HepG2 (cell line): ENCODE results near the gene KBTBD3. TPM values are rescaled to one million over a fixed set of nuclear protein-coding genes. Genes with fewer than 3 reads are reported as not detected.

Experiments
- ATAC-seq: fragments of 200-7000 bp; cut with Tn5 transposase; 3 replicates; pipeline ENCODE4 v1.9.1; 2020; ENCODE audit warnings: mild to moderate bottlenecking, moderate library complexity
- BruUV-seq: library from RNA; stranded (reverse); fragments of 400-500 nt; replicated peaks from 2 replicates; lab custom pipeline; 2021; lab: Mats Ljungman, UMichigan
- CTCF ChIA-PET: fragments of 300-600 bp; formaldehyde crosslinking; extraction: SDS; loops from one replicate; lab custom pipeline; 2021; ENCODE audit warnings: low total read pairs, inconsistent platforms, low intra/inter-chr PET ratio; lab: Yijun Ruan, JAX
- POLR2A ChIA-PET: fragments of 350-600 bp; sonication (Branson Sonifier 250); formaldehyde crosslinking; loops from one replicate; lab custom pipeline; 2020; ENCODE audit warnings: antibody characterized with exemption, inconsistent platforms; lab: Yijun Ruan, JAX
- DNase-seq: peaks from one replicate; pipeline ENCODE4 v3.0.0-alpha.2; 2015; ENCODE audit warnings: low spot score
- FAIRE-seq: peaks from 3 replicates; lab custom pipeline; 2011; peaks lifted over from hg19 to GRCh38; lab: Jason Lieb, UNC
- H2AFZ ChIP-seq: one replicate; pipeline ENCODE4 v1.6.1; 2011; ENCODE audit warnings: low read length, inconsistent platforms
- H3K27ac ChIP-seq: fragments of 300-600 bp; 3 replicates; pipeline ENCODE4 v1.8.0; 2011; ENCODE audit warnings: mixed run types, mild to moderate bottlenecking, mixed read lengths, low read length, inconsistent platforms; ENCODE audit not compliant: insufficient read depth; ENCODE audit errors: extremely low read length
- H3K27me3 ChIP-seq, 2 experiments: fragments of 200-600 bp in 1 of 2; 2 replicates in 1 of 2; 3 replicates in 1 of 2; pipeline versions ENCODE4 v1.6.0 to v1.8.0; 2011; ENCODE audit warnings: low read length in 2 of 2, mild to moderate bottlenecking in 2 of 2, moderate library complexity in 2 of 2, inconsistent platforms in 1 of 2; ENCODE audit not compliant: insufficient read depth in 2 of 2, control insufficient read depth in 1 of 2
- H3K36me3 ChIP-seq, 2 experiments: fragments of 200-600 bp in 1 of 2; replicated peaks in 1 of 2; 2 replicates in 1 of 2; 3 replicates in 1 of 2; pipeline versions ENCODE4 v1.5.1 to v1.8.0; 2011; ENCODE audit warnings: low read length in 2 of 2, inconsistent platforms in 1 of 2; ENCODE audit not compliant: insufficient read depth in 2 of 2, control insufficient read depth in 1 of 2
- H3K4me1 ChIP-seq: 2 replicates; pipeline ENCODE4 v1.5.1; 2012; ENCODE audit warnings: low read length, inconsistent platforms; ENCODE audit not compliant: insufficient read depth
- H3K4me2 ChIP-seq: 2 replicates; pipeline ENCODE4 v1.6.0; 2011; ENCODE audit warnings: low read depth, low read length, inconsistent platforms
- H3K4me3 ChIP-seq, 3 experiments: fragments of 200-600 bp in 1 of 3; sonication (generic), shearing (Covaris generic) in 1 of 3; replicated peaks in 1 of 3; 2 replicates each; pipeline ENCODE4 v1.5.1; 2011 to 2016; ENCODE audit warnings: low read length in 3 of 3, inconsistent platforms in 2 of 3, low read depth in 2 of 3, mild to moderate bottlenecking in 2 of 3, control low read depth in 1 of 3, mixed read lengths in 1 of 3; ENCODE audit not compliant: insufficient read depth in 1 of 3
- H3K79me2 ChIP-seq: one replicate; pipeline ENCODE4 v1.6.1; 2011; ENCODE audit warnings: low read length, inconsistent platforms; ENCODE audit not compliant: insufficient read depth
- H3K9ac ChIP-seq: 2 replicates; pipeline ENCODE4 v1.6.0; 2011; ENCODE audit warnings: mild to moderate bottlenecking, low read depth, low read length, inconsistent platforms; ENCODE audit not compliant: insufficient read depth
- H3K9me3 ChIP-seq: 2 replicates; pipeline ENCODE4 v1.5.1; 2012; ENCODE audit warnings: mild to moderate bottlenecking, low read length
- H4K20me1 ChIP-seq: 2 replicates; pipeline ENCODE4 v1.6.0; 2011; ENCODE audit warnings: inconsistent platforms, mild to moderate bottlenecking, low read length, moderate library complexity; ENCODE audit not compliant: insufficient read depth
- ATF7 ChIP-seq, 2 experiments: fragments of 450-650 bp in 1 of 2; sonication (generic) in 1 of 2; formaldehyde crosslinking in 1 of 2; IDR thresholded peaks; 2 replicates each; pipeline versions ENCODE4 v1.4.0 to v1.6.1; 2016 to 2020; ENCODE audit warnings: antibody characterized with exemption in 1 of 2, mild to moderate bottlenecking in 1 of 2, missing genetic modification reagents in 1 of 2
- ELF3 ChIP-seq: IDR thresholded peaks from 2 replicates; pipeline ENCODE4 v1.6.1; 2016; ENCODE audit warnings: missing genetic modification reagents, missing compliant biosample characterization
- FLYWCH1 ChIP-seq: sonication (generic); formaldehyde crosslinking; IDR thresholded peaks from 2 replicates; pipeline ENCODE4 v1.8.1; 2023; ENCODE audit warnings: mild to moderate bottlenecking, missing genetic modification reagents
- FOXK1 ChIP-seq: sonication (generic); formaldehyde crosslinking; IDR thresholded peaks from 2 replicates; pipeline ENCODE4 v1.4.0; 2020; ENCODE audit warnings: low read depth, missing genetic modification reagents, borderline replicate concordance
- HHEX ChIP-seq: IDR thresholded peaks from 2 replicates; pipeline ENCODE4 v1.6.1; 2016; ENCODE audit warnings: control low read depth
- KLF9 ChIP-seq: IDR thresholded peaks from 2 replicates; pipeline ENCODE4 v1.6.1; 2016; ENCODE audit warnings: low read depth
- MBD4 ChIP-seq: IDR thresholded peaks from 2 replicates; pipeline ENCODE4 v1.6.1; 2012; ENCODE audit warnings: low read length, inconsistent platforms, borderline replicate concordance
- NFATC3 ChIP-seq: sonication (generic); formaldehyde crosslinking; IDR thresholded peaks from 2 replicates; pipeline ENCODE4 v1.5.1; 2020; ENCODE audit warnings: mild to moderate bottlenecking, missing genetic modification reagents
- NFKB2 ChIP-seq: sonication (generic); formaldehyde crosslinking; IDR thresholded peaks from 2 replicates; pipeline ENCODE4 v1.4.0; 2020; ENCODE audit warnings: missing genetic modification reagents, borderline replicate concordance
- PCBP1 ChIP-seq: fragments of 200-400 bp; formaldehyde crosslinking; IDR thresholded peaks from 2 replicates; pipeline ENCODE4 v1.6.1; 2017; ENCODE audit warnings: mild to moderate bottlenecking, low read depth, low read length, borderline replicate concordance
- PCBP2 ChIP-seq: fragments of 200-400 bp; formaldehyde crosslinking; optimal IDR thresholded peaks from 2 replicates; pipeline ENCODE3; 2018; ENCODE audit warnings: low read length, low read depth; ENCODE audit not compliant: poor library complexity, severe bottlenecking
- SCMH1 ChIP-seq: sonication (generic); formaldehyde crosslinking; IDR thresholded peaks from 2 replicates; pipeline ENCODE4 v1.9.0; 2021; ENCODE audit warnings: missing genetic modification reagents, mild to moderate bottlenecking, borderline replicate concordance
- ZFP36 ChIP-seq: fragments of 150-350 bp; IDR thresholded peaks from 2 replicates; pipeline ENCODE4 v1.6.1; 2018; ENCODE audit warnings: borderline replicate concordance, low read length, low read depth; ENCODE audit not compliant: partially characterized antibody
- ZNF124 ChIP-seq: sonication (generic); formaldehyde crosslinking; IDR thresholded peaks from 2 replicates; pipeline ENCODE4 v1.4.0; 2020; ENCODE audit warnings: missing genetic modification reagents
- ZNF232 ChIP-seq: sonication (generic); formaldehyde crosslinking; IDR thresholded peaks from 2 replicates; pipeline ENCODE4 v1.4.0; 2020; ENCODE audit warnings: missing genetic modification reagents, borderline replicate concordance
- ZNF720 ChIP-seq: sonication (generic); formaldehyde crosslinking; IDR thresholded peaks from 2 replicates; pipeline ENCODE4 v1.4.0; 2020; ENCODE audit warnings: missing genetic modification reagents
- ZNF746 ChIP-seq: sonication (generic); formaldehyde crosslinking; IDR thresholded peaks from 2 replicates; pipeline ENCODE4 v1.8.0; 2022; ENCODE audit warnings: mild to moderate bottlenecking, missing genetic modification reagents
- ZNF775 ChIP-seq: sonication (generic); formaldehyde crosslinking; IDR thresholded peaks from 2 replicates; pipeline ENCODE4 v1.4.0; 2020; ENCODE audit warnings: missing genetic modification reagents, mild to moderate bottlenecking, moderate library complexity, borderline replicate concordance
- WGBS: methylation state at CpG from one replicate; pipeline ENCODE4 v1.1.6; 2017; ENCODE audit warnings: low lambda C conversion rate; 5-methylcytosine and 5-hydroxymethylcytosine counted together
- in situ Hi-C: cut with HindIII; loops from 2 replicates; pipeline ENCODE4 v1.10.0; 2017; ENCODE audit warnings: low pct_unique_long_range_greater_than_20kb; ENCODE audit not compliant: extremely low pct_ligation_motif_present
- intact Hi-C: fragments of 100-400 bp; cut with micrococcal nuclease; formaldehyde crosslinking; loops from one replicate; pipeline ENCODE4 v1.10.0; 2022; ENCODE audit not compliant: unreplicated experiment
- polyA plus RNA-seq, 8 experiments: library from polyadenylated mRNA; depleted of rRNA in 3 of 8; stranded (reverse) in 7 of 8; unstranded in 1 of 8; fragments of >200 nt; fragmentation: Illumina TruSeq in 4 of 8; extraction: Trizol in 4 of 8; gene quantifications; 2 replicates each; pipeline versions ENCODE4 v1.2.1 to v1.2.3, GENCODE V29; 2011 to 2016; ENCODE audit warnings: low read depth in 4 of 8, missing spikeins in 1 of 8, mixed read lengths in 1 of 8; ENCODE audit not compliant: insufficient read depth in 1 of 8
- total RNA-seq, 5 experiments: library from RNA; depleted of rRNA; stranded (reverse); fragments of >200 nt; fragmentation: Illumina TruSeq; extraction: Trizol; gene quantifications; 2 replicates each; pipeline ENCODE4 v1.2.3, GENCODE V29; 2016; ENCODE audit warnings: low read depth in 1 of 5
- TF ChIP-seq, protein P1 (sequence below): sonication (generic); formaldehyde crosslinking; IDR thresholded peaks from 2 replicates; pipeline ENCODE4 v1.9.0; 2021; ENCODE audit warnings: missing genetic modification reagents, borderline replicate concordance
- TF ChIP-seq, protein P2 (sequence below): sonication (generic); formaldehyde crosslinking; IDR thresholded peaks from 2 replicates; pipeline ENCODE4 v1.5.0; 2020; ENCODE audit warnings: mild to moderate bottlenecking, missing genetic modification reagents, moderate library complexity

Gene KBTBD3
- total and polyA plus RNA-seq, 2 of the 13 experiments (the other 11 are each of a cell fraction or from before 2014, with no cell fraction given), result 1.8 to 7.4 TPM

DNA sequence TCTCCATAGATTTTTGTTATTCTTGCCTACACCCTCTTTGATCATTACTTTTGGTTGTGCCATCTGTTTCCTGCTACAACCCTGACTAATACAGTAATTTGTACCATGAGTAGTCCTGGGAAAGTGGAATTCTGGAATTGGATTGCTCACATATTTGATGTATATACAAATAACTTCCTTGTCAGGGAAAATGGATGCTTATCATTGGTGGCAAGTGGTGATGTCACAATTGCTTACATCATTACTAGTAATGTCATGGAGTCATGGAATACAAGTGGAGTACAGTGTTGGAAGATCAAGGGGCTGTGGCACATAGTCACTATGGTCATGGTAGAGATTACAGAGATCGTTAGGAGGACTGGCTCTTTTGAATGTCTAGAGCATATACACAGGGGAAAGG is 24.7 kb upstream of the KBTBD3 start (continued):
- TF ChIP-seq KLF9 (CRISPR knock-in tag), result no peak
- TF ChIP-seq ATF7 (IDR thresholded peaks at IDR 0.05), result peak; percentile 69
- TF ChIP-seq ATF7 (CRISPR knock-in tag; IDR thresholded peaks at IDR 0.05), result no peak
- no peak for TF ChIP-seq ZNF746 (CRISPR knock-in tag)
- TF ChIP-seq NFATC3 (CRISPR knock-in tag), result no peak

DNA sequence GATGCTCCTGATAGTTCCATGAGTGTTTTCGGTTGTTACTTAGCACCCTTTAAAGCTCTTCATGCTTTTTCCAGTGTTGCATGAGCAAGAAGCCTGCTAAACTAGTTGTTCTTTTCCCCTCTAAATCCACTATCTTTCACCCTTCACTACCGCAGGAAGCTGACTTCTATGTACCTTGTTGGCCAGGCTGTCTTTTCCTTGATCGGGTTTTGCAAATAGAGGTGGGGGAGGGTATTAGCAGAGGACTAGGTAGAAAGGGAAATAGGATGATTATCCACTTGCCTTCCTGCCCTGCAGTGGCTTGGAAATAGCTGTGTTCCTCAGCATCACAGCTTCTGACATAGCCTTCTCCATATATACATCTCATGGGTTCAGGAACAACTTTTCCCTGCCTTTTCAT is 24.2 kb upstream of the KBTBD3 start:
- BruUV-seq, result no TSS peak
- intact Hi-C loops, result no loop called here

More for the DNA sequence above, 24.2 kb upstream of the KBTBD3 start:
- no peak overlapping the region for H2AFZ ChIP-seq
- H3K9me3 ChIP-seq, result no peaks in the 10 kb centered on the region
- in situ Hi-C loops, result no loop called here
- FAIRE-seq, result no peak
- H3K36me3 ChIP-seq, result peaks cover 9 to 17% of the 10 kb centered on the region in 2 experiments; a peak in 4 of 5 replicates
- no peaks in the 10 kb centered on the region; a peak in 1 of 5 replicates for H3K27me3 ChIP-seq
- H3K9ac ChIP-seq, result no peak overlapping the region
- no peak overlapping the region for H3K27ac ChIP-seq
- WGBS, result 82% methylated on average over 3 of the region's 3 CpGs
- DNase-seq, result no peak
- H3K79me2 ChIP-seq, result no peaks in the 10 kb centered on the region
- CTCF ChIA-PET, result no interaction called here
- no peak overlapping the region for H3K4me3 ChIP-seq
- peaks cover 9% of the 10 kb centered on the region; the same call in 1 of the 2 replicates for H3K4me1 ChIP-seq
- no peak overlapping the region for H3K4me2 ChIP-seq
- no peaks in the 10 kb centered on the region for H4K20me1 ChIP-seq
- POLR2A ChIA-PET, result no interaction called here
- TF ChIP-seq HHEX, result no peak
- TF ChIP-seq NFKB2 (CRISPR knock-in tag), result no peak
- TF ChIP-seq ZNF720 (CRISPR knock-in tag), result no peak
- no peak for TF ChIP-seq MBD4
- no peak for TF ChIP-seq FLYWCH1 (CRISPR knock-in tag)
- TF ChIP-seq PCBP1, result no peak
- no peak for TF ChIP-seq ZNF775 (CRISPR knock-in tag)
- no peak for TF ChIP-seq PCBP2
- no peak for TF ChIP-seq ELF3 (CRISPR knock-in tag)
- TF ChIP-seq, protein P1, sequence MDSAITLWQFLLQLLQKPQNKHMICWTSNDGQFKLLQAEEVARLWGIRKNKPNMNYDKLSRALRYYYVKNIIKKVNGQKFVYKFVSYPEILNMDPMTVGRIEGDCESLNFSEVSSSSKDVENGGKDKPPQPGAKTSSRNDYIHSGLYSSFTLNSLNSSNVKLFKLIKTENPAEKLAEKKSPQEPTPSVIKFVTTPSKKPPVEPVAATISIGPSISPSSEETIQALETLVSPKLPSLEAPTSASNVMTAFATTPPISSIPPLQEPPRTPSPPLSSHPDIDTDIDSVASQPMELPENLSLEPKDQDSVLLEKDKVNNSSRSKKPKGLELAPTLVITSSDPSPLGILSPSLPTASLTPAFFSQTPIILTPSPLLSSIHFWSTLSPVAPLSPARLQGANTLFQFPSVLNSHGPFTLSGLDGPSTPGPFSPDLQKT (CRISPR knock-in tag), result no peak
- no peak for TF ChIP-seq SCMH1 (CRISPR knock-in tag)
- no peak for TF ChIP-seq ZNF124
- TF ChIP-seq FOXK1, result no peak
- TF ChIP-seq ZFP36, result no peak
- no peak for TF ChIP-seq ZNF232 (CRISPR knock-in tag)
- TF ChIP-seq, protein P2, sequence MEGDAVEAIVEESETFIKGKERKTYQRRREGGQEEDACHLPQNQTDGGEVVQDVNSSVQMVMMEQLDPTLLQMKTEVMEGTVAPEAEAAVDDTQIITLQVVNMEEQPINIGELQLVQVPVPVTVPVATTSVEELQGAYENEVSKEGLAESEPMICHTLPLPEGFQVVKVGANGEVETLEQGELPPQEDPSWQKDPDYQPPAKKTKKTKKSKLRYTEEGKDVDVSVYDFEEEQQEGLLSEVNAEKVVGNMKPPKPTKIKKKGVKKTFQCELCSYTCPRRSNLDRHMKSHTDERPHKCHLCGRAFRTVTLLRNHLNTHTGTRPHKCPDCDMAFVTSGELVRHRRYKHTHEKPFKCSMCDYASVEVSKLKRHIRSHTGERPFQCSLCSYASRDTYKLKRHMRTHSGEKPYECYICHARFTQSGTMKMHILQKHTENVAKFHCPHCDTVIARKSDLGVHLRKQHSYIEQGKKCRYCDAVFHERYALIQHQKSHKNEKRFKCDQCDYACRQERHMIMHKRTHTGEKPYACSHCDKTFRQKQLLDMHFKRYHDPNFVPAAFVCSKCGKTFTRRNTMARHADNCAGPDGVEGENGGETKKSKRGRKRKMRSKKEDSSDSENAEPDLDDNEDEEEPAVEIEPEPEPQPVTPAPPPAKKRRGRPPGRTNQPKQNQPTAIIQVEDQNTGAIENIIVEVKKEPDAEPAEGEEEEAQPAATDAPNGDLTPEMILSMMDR, result no peak
- TF ChIP-seq, all 625 proteins: peak for 0
- no peak for ATAC-seq
